ENCODE data around the gene LRRC28.

The LRRC28 gene

GRCh38 chr15:99438691-99439523, 187.6 kb downstream of the LRRC28 start:
- DNase-seq = no peak

- no peak for DNase-seq
Measured at GRCh38 chr15:99439524-99439835, 188.2 kb downstream of the LRRC28 start.

- no peak for DNase-seq
Measured at GRCh38 chr15:99440029-99440428, 188.7 kb downstream of the LRRC28 start.
